Measurements from ENCODE around the gene ANKRD40CL. TPM values are rescaled to one million over a fixed set of nuclear protein-coding genes. Genes with fewer than 3 reads are reported as not detected.

The ANKRD40CL gene
- polyA plus RNA-seq, result not detected

GRCh38 chr17:50767446-50767845 lies at the start of gene ANKRD40CL:
Gene ANKRD40CL (minus strand): TSS chr17:50767518. CDS start chr17:50766913, 605 bp downstream.
- H3K4me1 ChIP-seq (ENCODE audit: control insufficient read depth in 2 of 2, insufficient read depth in 2 of 2, low read length in 1 of 2), result peaks cover 0 to 6% of the 10 kb centered on the region in 2 donors
- H3K27me3 ChIP-seq (ENCODE audit: control insufficient read depth in 1 of 2, insufficient read depth in 2 of 2, low read length in 2 of 2), result no peaks in the 10 kb centered on the region
- no peaks in the 10 kb centered on the region for H3K36me3 ChIP-seq (ENCODE audit: control insufficient read depth in 2 of 2, insufficient read depth in 2 of 2, low read length in 1 of 2)
- peak within 1 kb of the TSS; percentile 39 to 41 for H3K27ac ChIP-seq (ENCODE audit: low read depth in 2 of 2, low read length in 1 of 2)
- no peaks in the 10 kb centered on the region for H3K9me3 ChIP-seq (ENCODE audit: control insufficient read depth in 2 of 2, insufficient read depth in 1 of 2, low read depth in 1 of 2, low read length in 1 of 2)
- 78 to 89% methylated on average over 9 of the region's 9 CpGs for WGBS, 2 donors
- no peak within 1 kb of the TSS for H3K4me3 ChIP-seq (ENCODE audit: low read depth in 1 of 2, low read length in 2 of 2)

- H3K4me3 ChIP-seq (ENCODE audit: low read depth in 1 of 2, low read length in 2 of 2), result no peak overlapping the region
- WGBS, 2 donors, result 85 to 87% methylated on average over 5 of the region's 5 CpGs
- H3K27ac ChIP-seq (ENCODE audit: low read depth in 2 of 2, low read length in 1 of 2), result no peak overlapping the region
- no peaks in the 10 kb centered on the region for H3K27me3 ChIP-seq (ENCODE audit: control insufficient read depth in 1 of 2, insufficient read depth in 2 of 2, low read length in 2 of 2)
- H3K36me3 ChIP-seq (ENCODE audit: control insufficient read depth in 2 of 2, insufficient read depth in 2 of 2, low read length in 1 of 2), result no peaks in the 10 kb centered on the region
- H3K4me1 ChIP-seq (ENCODE audit: control insufficient read depth in 2 of 2, insufficient read depth in 2 of 2, low read length in 1 of 2), result peaks cover 0 to 12% of the 10 kb centered on the region in 2 donors
- no peaks in the 10 kb centered on the region for H3K9me3 ChIP-seq (ENCODE audit: control insufficient read depth in 2 of 2, insufficient read depth in 1 of 2, low read depth in 1 of 2, low read length in 1 of 2)
Measured at GRCh38 chr17:50816271-50816670, 49.0 kb upstream of the ANKRD40CL start.

GRCh38 chr17:50815400-50815799 lies 48.1 kb upstream of the ANKRD40CL start:
- H3K27ac ChIP-seq (ENCODE audit: low read depth in 2 of 2, low read length in 1 of 2), result no peak overlapping the region
- WGBS, 2 donors, result 52 to 59% methylated on average over 3 of the region's 3 CpGs
- peaks cover 0 to 12% of the 10 kb centered on the region in 2 donors for H3K4me1 ChIP-seq (ENCODE audit: control insufficient read depth in 2 of 2, insufficient read depth in 2 of 2, low read length in 1 of 2)
- H3K4me3 ChIP-seq (ENCODE audit: low read depth in 1 of 2, low read length in 2 of 2), result no peak overlapping the region
- no peaks in the 10 kb centered on the region for H3K36me3 ChIP-seq (ENCODE audit: control insufficient read depth in 2 of 2, insufficient read depth in 2 of 2, low read length in 1 of 2)
- H3K9me3 ChIP-seq (ENCODE audit: control insufficient read depth in 2 of 2, insufficient read depth in 1 of 2, low read depth in 1 of 2, low read length in 1 of 2), result no peaks in the 10 kb centered on the region
- no peaks in the 10 kb centered on the region for H3K27me3 ChIP-seq (ENCODE audit: control insufficient read depth in 1 of 2, insufficient read depth in 2 of 2, low read length in 2 of 2)

DNA sequence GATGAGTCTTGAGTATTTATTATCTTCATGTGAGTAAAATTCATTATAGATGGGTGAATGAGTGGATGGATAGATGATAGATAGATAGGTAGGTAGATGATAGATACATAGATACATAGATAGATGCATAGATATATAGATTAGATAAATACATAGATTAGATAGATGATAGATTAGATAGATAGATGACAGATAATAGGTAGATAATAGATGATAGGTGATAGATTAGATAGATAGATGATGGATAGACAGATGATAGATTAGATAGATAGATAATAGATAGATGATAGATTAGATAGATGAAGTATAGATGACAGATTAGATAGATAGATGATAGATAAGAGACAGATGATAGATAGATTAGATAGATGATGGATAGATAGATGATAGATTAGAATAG lies 46.3 kb upstream of the ANKRD40CL start:
- H3K27ac ChIP-seq (ENCODE audit: low read depth in 2 of 2, low read length in 1 of 2), result no peak overlapping the region
- H3K4me3 ChIP-seq (ENCODE audit: low read depth in 1 of 2, low read length in 2 of 2), result no peak overlapping the region
- H3K27me3 ChIP-seq (ENCODE audit: control insufficient read depth in 1 of 2, insufficient read depth in 2 of 2, low read length in 2 of 2), result no peaks in the 10 kb centered on the region
- peaks cover 0 to 10% of the 10 kb centered on the region in 2 donors for H3K4me1 ChIP-seq (ENCODE audit: control insufficient read depth in 2 of 2, insufficient read depth in 2 of 2, low read length in 1 of 2)
- H3K9me3 ChIP-seq (ENCODE audit: control insufficient read depth in 2 of 2, insufficient read depth in 1 of 2, low read depth in 1 of 2, low read length in 1 of 2), result no peaks in the 10 kb centered on the region
- H3K36me3 ChIP-seq (ENCODE audit: control insufficient read depth in 2 of 2, insufficient read depth in 2 of 2, low read length in 1 of 2), result no peaks in the 10 kb centered on the region

GRCh38 chr17:50808888-50809287 lies 41.6 kb upstream of the ANKRD40CL start:
- Histone ChIP-seq H3K4me1 (ENCODE audit: control insufficient read depth in 2 of 2, insufficient read depth in 2 of 2, low read length in 1 of 2) (peaks cover 2 to 5% of the 10 kb centered on the region in 2 donors), H3K36me3 (ENCODE audit: control insufficient read depth in 2 of 2, insufficient read depth in 2 of 2, low read length in 1 of 2) (no peaks in the 10 kb centered on the region), H3K27me3 (ENCODE audit: control insufficient read depth in 1 of 2, insufficient read depth in 2 of 2, low read length in 2 of 2) (no peaks in the 10 kb centered on the region), H3K27ac (ENCODE audit: low read depth in 2 of 2, low read length in 1 of 2) (no peak overlapping the region), H3K9me3 (ENCODE audit: control insufficient read depth in 2 of 2, insufficient read depth in 1 of 2, low read depth in 1 of 2, low read length in 1 of 2) (no peaks in the 10 kb centered on the region), H3K4me3 (ENCODE audit: low read depth in 1 of 2, low read length in 2 of 2) (no peak overlapping the region)
- WGBS, 2 donors, result 46 to 63% methylated on average over 3 of the region's 3 CpGs

GRCh38 chr17:50808413-50808812 lies 41.1 kb upstream of the ANKRD40CL start:
- WGBS, 2 donors, result 95 to 96% methylated on average over 7 of the region's 7 CpGs
- no peaks in the 10 kb centered on the region for H3K9me3 ChIP-seq (ENCODE audit: control insufficient read depth in 2 of 2, insufficient read depth in 1 of 2, low read depth in 1 of 2, low read length in 1 of 2)
- H3K36me3 ChIP-seq (ENCODE audit: control insufficient read depth in 2 of 2, insufficient read depth in 2 of 2, low read length in 1 of 2), result no peaks in the 10 kb centered on the region
- H3K27ac ChIP-seq (ENCODE audit: low read depth in 2 of 2, low read length in 1 of 2), result no peak overlapping the region
- H3K4me1 ChIP-seq (ENCODE audit: control insufficient read depth in 2 of 2, insufficient read depth in 2 of 2, low read length in 1 of 2), result peaks cover 2 to 5% of the 10 kb centered on the region in 2 donors
- no peaks in the 10 kb centered on the region for H3K27me3 ChIP-seq (ENCODE audit: control insufficient read depth in 1 of 2, insufficient read depth in 2 of 2, low read length in 2 of 2)
- H3K4me3 ChIP-seq (ENCODE audit: low read depth in 1 of 2, low read length in 2 of 2), result no peak overlapping the region

DNA sequence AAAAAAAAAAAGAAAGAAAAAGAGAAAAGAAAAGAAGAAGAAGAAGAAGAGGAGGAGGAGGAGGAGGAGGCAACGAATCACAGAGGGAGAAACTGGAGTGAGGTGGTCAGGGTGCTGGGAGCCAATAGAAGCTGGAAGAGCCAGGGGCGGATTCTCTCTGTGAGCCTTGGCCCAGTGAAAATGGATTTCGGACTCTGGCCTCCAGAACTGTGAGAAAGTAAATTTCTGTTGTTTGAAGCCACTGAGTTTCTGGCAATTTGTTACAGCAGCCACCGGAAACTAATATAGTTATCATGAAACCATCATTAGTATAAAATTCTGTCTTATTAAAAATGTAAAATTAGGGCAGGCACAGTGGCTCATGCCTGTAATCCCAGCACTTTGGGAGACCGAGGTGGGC lies 40.4 kb upstream of the ANKRD40CL start:
- WGBS, 2 donors, result 82 to 90% methylated on average over 5 of the region's 5 CpGs
- peaks cover 2 to 5% of the 10 kb centered on the region in 2 donors for H3K4me1 ChIP-seq (ENCODE audit: control insufficient read depth in 2 of 2, insufficient read depth in 2 of 2, low read length in 1 of 2)
- H3K27ac ChIP-seq (ENCODE audit: low read depth in 2 of 2, low read length in 1 of 2), result no peak overlapping the region
- no peaks in the 10 kb centered on the region for H3K9me3 ChIP-seq (ENCODE audit: control insufficient read depth in 2 of 2, insufficient read depth in 1 of 2, low read depth in 1 of 2, low read length in 1 of 2)
- no peak overlapping the region for H3K4me3 ChIP-seq (ENCODE audit: low read depth in 1 of 2, low read length in 2 of 2)
- no peaks in the 10 kb centered on the region for H3K36me3 ChIP-seq (ENCODE audit: control insufficient read depth in 2 of 2, insufficient read depth in 2 of 2, low read length in 1 of 2)
- H3K27me3 ChIP-seq (ENCODE audit: control insufficient read depth in 1 of 2, insufficient read depth in 2 of 2, low read length in 2 of 2), result no peaks in the 10 kb centered on the region

DNA sequence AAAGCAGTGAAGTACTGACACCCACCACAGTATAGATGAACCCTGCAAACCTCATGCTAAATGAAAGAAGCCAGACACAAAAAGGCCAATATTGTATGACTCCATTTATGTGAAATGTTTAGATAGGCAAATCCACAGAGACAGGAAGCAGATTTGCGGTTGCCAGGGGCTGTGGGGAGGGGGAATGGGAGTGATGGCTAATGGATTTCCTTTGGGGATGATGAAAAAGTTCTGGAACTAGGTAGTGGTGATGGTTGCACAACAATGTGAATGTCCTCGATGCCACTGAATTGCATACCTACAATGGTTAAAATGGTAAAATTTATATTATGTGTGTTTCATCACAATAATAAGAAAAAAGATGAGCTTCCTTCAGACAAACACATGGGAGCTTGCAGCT lies 39.7 kb upstream of the ANKRD40CL start:
- Histone ChIP-seq H3K4me1 (ENCODE audit: control insufficient read depth in 2 of 2, insufficient read depth in 2 of 2, low read length in 1 of 2) (peaks cover 2 to 5% of the 10 kb centered on the region in 2 donors), H3K9me3 (ENCODE audit: control insufficient read depth in 2 of 2, insufficient read depth in 1 of 2, low read depth in 1 of 2, low read length in 1 of 2) (no peaks in the 10 kb centered on the region), H3K27me3 (ENCODE audit: control insufficient read depth in 1 of 2, insufficient read depth in 2 of 2, low read length in 2 of 2) (no peaks in the 10 kb centered on the region), H3K4me3 (ENCODE audit: low read depth in 1 of 2, low read length in 2 of 2) (no peak overlapping the region), H3K36me3 (ENCODE audit: control insufficient read depth in 2 of 2, insufficient read depth in 2 of 2, low read length in 1 of 2) (no peaks in the 10 kb centered on the region), H3K27ac (ENCODE audit: low read depth in 2 of 2, low read length in 1 of 2) (no peak overlapping the region)
- WGBS, 2 donors, result 71 to 73% methylated on average over 2 of the region's 2 CpGs

DNA sequence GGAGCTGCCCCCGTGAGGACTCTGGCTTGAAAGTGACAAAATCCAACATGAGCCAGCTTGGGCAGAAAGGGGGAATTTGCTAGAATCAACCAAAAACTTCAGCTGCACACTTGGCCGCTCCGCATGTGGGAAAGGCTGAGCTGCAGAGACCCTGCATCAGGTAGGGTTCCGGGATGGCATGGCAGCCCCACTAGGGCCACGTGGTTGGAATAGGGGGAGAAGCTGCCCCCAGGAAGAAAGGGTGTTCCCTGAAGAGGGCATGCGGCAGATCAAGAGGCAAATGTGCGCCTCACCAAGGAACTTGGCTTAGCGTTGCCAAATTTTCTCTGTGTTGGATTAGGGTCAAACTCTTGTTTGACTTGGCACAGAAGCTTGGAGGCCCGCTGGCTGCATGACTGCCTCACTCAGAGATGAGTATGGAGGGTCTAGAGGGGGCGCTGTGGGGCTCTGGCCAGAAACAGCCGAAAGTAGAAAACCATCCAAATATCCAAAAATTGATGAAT lies 38.9 kb upstream of the ANKRD40CL start:
- Histone ChIP-seq H3K27ac (ENCODE audit: low read depth in 2 of 2, low read length in 1 of 2) (peak overlapping the region in 1 of 2 donors; percentile 20), H3K4me1 (ENCODE audit: control insufficient read depth in 2 of 2, insufficient read depth in 2 of 2, low read length in 1 of 2) (peaks cover 2 to 5% of the 10 kb centered on the region in 2 donors), H3K36me3 (ENCODE audit: control insufficient read depth in 2 of 2, insufficient read depth in 2 of 2, low read length in 1 of 2) (no peaks in the 10 kb centered on the region), H3K4me3 (ENCODE audit: low read depth in 1 of 2, low read length in 2 of 2) (no peak overlapping the region), H3K9me3 (ENCODE audit: control insufficient read depth in 2 of 2, insufficient read depth in 1 of 2, low read depth in 1 of 2, low read length in 1 of 2) (no peaks in the 10 kb centered on the region), H3K27me3 (ENCODE audit: control insufficient read depth in 1 of 2, insufficient read depth in 2 of 2, low read length in 2 of 2) (no peaks in the 10 kb centered on the region)
- 46 to 48% methylated on average over 11 of the region's 11 CpGs for whole genome bisulfite sequencing, 2 donors

- H3K4me1 ChIP-seq (ENCODE audit: control insufficient read depth in 2 of 2, insufficient read depth in 2 of 2, low read length in 1 of 2), result peaks cover 5 to 6% of the 10 kb centered on the region in 2 donors
- no peaks in the 10 kb centered on the region for H3K36me3 ChIP-seq (ENCODE audit: control insufficient read depth in 2 of 2, insufficient read depth in 2 of 2, low read length in 1 of 2)
- H3K4me3 ChIP-seq (ENCODE audit: low read depth in 1 of 2, low read length in 2 of 2), result no peak overlapping the region
- WGBS, 2 donors, result 52 to 55% methylated on average over 6 of the region's 6 CpGs
- H3K27me3 ChIP-seq (ENCODE audit: control insufficient read depth in 1 of 2, insufficient read depth in 2 of 2, low read length in 2 of 2), result no peaks in the 10 kb centered on the region
- H3K9me3 ChIP-seq (ENCODE audit: control insufficient read depth in 2 of 2, insufficient read depth in 1 of 2, low read depth in 1 of 2, low read length in 1 of 2), result no peaks in the 10 kb centered on the region
- no peak overlapping the region for H3K27ac ChIP-seq (ENCODE audit: low read depth in 2 of 2, low read length in 1 of 2)
Measured at GRCh38 chr17:50805486-50805885, 38.2 kb upstream of the ANKRD40CL start.
